ENCODE data around the gene SH3PXD2A.

Gene SH3PXD2A

GRCh38 chr10:103640436-103641181, 214.8 kb downstream of the SH3PXD2A start:
- no peak for TF ChIP-seq GATA2 (IDR thresholded peaks at IDR 0.05; ENCODE audit: low read depth, low read length)
- no peak for TF ChIP-seq GATA3 (IDR thresholded peaks at IDR 0.05; ENCODE audit: low read depth, low read length)

- TF ChIP-seq GATA3 (IDR thresholded peaks at IDR 0.05; ENCODE audit: low read depth, low read length) (no peak), GATA2 (IDR thresholded peaks at IDR 0.05; ENCODE audit: low read depth, low read length) (no peak)
Observed at GRCh38 chr10:103638948-103639347, 216.4 kb downstream of the SH3PXD2A start.

GRCh38 chr10:103637927-103638557, 217.3 kb downstream of the SH3PXD2A start:
- TF ChIP-seq GATA2 (IDR thresholded peaks at IDR 0.05; ENCODE audit: low read depth, low read length) (no peak), GATA3 (IDR thresholded peaks at IDR 0.05; ENCODE audit: low read depth, low read length) (no peak)

- no peak for TF ChIP-seq GATA2 (IDR thresholded peaks at IDR 0.05; ENCODE audit: low read depth, low read length)
- TF ChIP-seq GATA3 (IDR thresholded peaks at IDR 0.05; ENCODE audit: low read depth, low read length), result no peak
Observed at GRCh38 chr10:103637011-103637410, 218.4 kb downstream of the SH3PXD2A start.

- no peak for TF ChIP-seq GATA3 (IDR thresholded peaks at IDR 0.05; ENCODE audit: low read depth, low read length)
- TF ChIP-seq GATA2 (IDR thresholded peaks at IDR 0.05; ENCODE audit: low read depth, low read length), result no peak
Observed at GRCh38 chr10:103636492-103636891, 218.9 kb downstream of the SH3PXD2A start.

GRCh38 chr10:103635580-103635979, 219.8 kb downstream of the SH3PXD2A start:
- TF ChIP-seq GATA2 (IDR thresholded peaks at IDR 0.05; ENCODE audit: low read depth, low read length) (no peak), GATA3 (IDR thresholded peaks at IDR 0.05; ENCODE audit: low read depth, low read length) (no peak)

- TF ChIP-seq GATA3 (IDR thresholded peaks at IDR 0.05; ENCODE audit: low read depth, low read length), result no peak
- TF ChIP-seq GATA2 (IDR thresholded peaks at IDR 0.05; ENCODE audit: low read depth, low read length), result no peak
Observed at GRCh38 chr10:103633846-103634245, 221.5 kb downstream of the SH3PXD2A start.

- no peak for TF ChIP-seq GATA3 (IDR thresholded peaks at IDR 0.05; ENCODE audit: low read depth, low read length)
- TF ChIP-seq GATA2 (IDR thresholded peaks at IDR 0.05; ENCODE audit: low read depth, low read length), result no peak
Observed at GRCh38 chr10:103632247-103632642, 223.1 kb downstream of the SH3PXD2A start.

GRCh38 chr10:103630156-103630555, 225.2 kb downstream of the SH3PXD2A start:
- TF ChIP-seq GATA2 (IDR thresholded peaks at IDR 0.05; ENCODE audit: low read depth, low read length), result no peak
- no peak for TF ChIP-seq GATA3 (IDR thresholded peaks at IDR 0.05; ENCODE audit: low read depth, low read length)

GRCh38 chr10:103629581-103629980, 225.8 kb downstream of the SH3PXD2A start:
- TF ChIP-seq GATA3 (IDR thresholded peaks at IDR 0.05; ENCODE audit: low read depth, low read length) (no peak), GATA2 (IDR thresholded peaks at IDR 0.05; ENCODE audit: low read depth, low read length) (no peak)

GRCh38 chr10:103627893-103628292, 227.5 kb downstream of the SH3PXD2A start:
- TF ChIP-seq GATA2 (IDR thresholded peaks at IDR 0.05; ENCODE audit: low read depth, low read length) (no peak), GATA3 (IDR thresholded peaks at IDR 0.05; ENCODE audit: low read depth, low read length) (no peak)

- no peak for TF ChIP-seq GATA3 (IDR thresholded peaks at IDR 0.05; ENCODE audit: low read depth, low read length)
- TF ChIP-seq GATA2 (IDR thresholded peaks at IDR 0.05; ENCODE audit: low read depth, low read length), result no peak
Observed at GRCh38 chr10:103627111-103627892, 228.1 kb downstream of the SH3PXD2A start.

GRCh38 chr10:103626178-103626577, 229.2 kb downstream of the SH3PXD2A start:
- TF ChIP-seq GATA3 (IDR thresholded peaks at IDR 0.05; ENCODE audit: low read depth, low read length), result no peak
- no peak for TF ChIP-seq GATA2 (IDR thresholded peaks at IDR 0.05; ENCODE audit: low read depth, low read length)

GRCh38 chr10:103622935-103623574, 232.3 kb downstream of the SH3PXD2A start:
- no peak for TF ChIP-seq GATA2 (IDR thresholded peaks at IDR 0.05; ENCODE audit: low read depth, low read length)
- no peak for TF ChIP-seq GATA3 (IDR thresholded peaks at IDR 0.05; ENCODE audit: low read depth, low read length)

Data from SH-SY5Y (cell line).